SK-N-SH (cell line): ENCODE results near the gene METTL23. TPM values are rescaled to one million over a fixed set of nuclear protein-coding genes. Genes with fewer than 3 reads are reported as not detected.

Experiments
- CTCF ChIA-PET: fragments of 300-600, 350-600 bp; formaldehyde crosslinking; extraction: SDS; loops from one replicate; lab custom pipeline; 2021; lab: Yijun Ruan, JAX
- POLR2A ChIA-PET: fragments of 350-600 bp; sonication (Branson Sonifier 250); formaldehyde crosslinking; extraction: SDS; loops from one replicate; lab custom pipeline; 2020; ENCODE audit warnings: antibody characterized with exemption, inconsistent platforms; lab: Yijun Ruan, JAX
- DNase-seq: peaks from one replicate; pipeline ENCODE4 v3.0.0; 2012
- H2AFZ ChIP-seq: fragments of 200-600 bp; sonication (generic); 2 replicates; pipeline ENCODE4 v1.8.1; 2016; ENCODE audit warnings: antibody characterized with exemption, mild to moderate bottlenecking, low read depth
- H3F3A ChIP-seq: fragments of 200-600 bp; sonication (generic); replicated peaks from 2 replicates; pipeline ENCODE3; 2016; ENCODE audit warnings: antibody characterized with exemption, mild to moderate bottlenecking; ENCODE audit not compliant: insufficient read depth
- H3K27ac ChIP-seq, 2 experiments: fragments of 200-500 bp in 1 of 2; fragments of 200-600 bp in 1 of 2; sonication (Bioruptor generic) in 1 of 2; sonication (generic), shearing (Covaris generic) in 1 of 2; 2 replicates each; pipeline versions ENCODE4 v1.5.1 to v1.6.1; 2014 to 2016; ENCODE audit warnings: low read depth in 2 of 2, inconsistent platforms in 1 of 2, low read length in 1 of 2, mild to moderate bottlenecking in 1 of 2, mixed read lengths in 1 of 2
- H3K27me3 ChIP-seq: fragments of 200-600 bp; sonication (generic), shearing (Covaris generic); 2 replicates; pipeline ENCODE4 v1.6.1; 2016; ENCODE audit warnings: mixed run types; ENCODE audit not compliant: insufficient read depth
- H3K36me3 ChIP-seq, 2 experiments: fragments of 200-500 bp in 1 of 2; fragments of 200-600 bp in 1 of 2; sonication (Bioruptor generic) in 1 of 2; sonication (generic) in 1 of 2; replicated peaks in 1 of 2; 2 replicates each; pipeline versions ENCODE3 to v1.5.1; 2014 to 2016; ENCODE audit warnings: low read length in 1 of 2, mild to moderate bottlenecking in 1 of 2; ENCODE audit not compliant: insufficient read depth in 2 of 2, control insufficient read depth in 1 of 2
- H3K4me1 ChIP-seq, 2 experiments: fragments of 200-500 bp in 1 of 2; fragments of 200-600 bp in 1 of 2; sonication (Bioruptor generic) in 1 of 2; sonication (generic), shearing (Covaris generic) in 1 of 2; 2 replicates each; pipeline versions ENCODE4 v1.5.1 to v1.6.1; 2014 to 2016; ENCODE audit warnings: low read depth in 1 of 2, low read length in 1 of 2, mixed run types in 1 of 2; ENCODE audit not compliant: insufficient read depth in 2 of 2, control insufficient read depth in 1 of 2
- H3K4me2 ChIP-seq: fragments of 200-600 bp; sonication (generic), shearing (Covaris generic); 2 replicates; pipeline ENCODE4 v1.6.1; 2017; ENCODE audit warnings: mixed run types
- H3K4me3 ChIP-seq, 2 experiments: fragments of 200-500 bp in 1 of 2; fragments of 200-600 bp in 1 of 2; sonication (Bioruptor generic) in 1 of 2; sonication (generic), shearing (Covaris generic) in 1 of 2; 2 replicates each; pipeline versions ENCODE4 v1.5.1 to v1.8.1; 2014 to 2016; ENCODE audit warnings: low read depth in 2 of 2, inconsistent platforms in 1 of 2, low read length in 1 of 2, mild to moderate bottlenecking in 1 of 2, mixed read lengths in 1 of 2, moderate library complexity in 1 of 2
- H3K79me2 ChIP-seq: fragments of 200-600 bp; sonication (generic); 2 replicates; pipeline ENCODE4 v1.8.1; 2017; ENCODE audit warnings: mild to moderate bottlenecking; ENCODE audit not compliant: insufficient read depth
- H3K9ac ChIP-seq: fragments of 200-600 bp; sonication (generic); 2 replicates; pipeline ENCODE4 v1.6.1; 2017; ENCODE audit warnings: mixed run types
- H3K9me2 ChIP-seq: fragments of 200-600 bp; sonication (generic); 2 replicates; pipeline ENCODE4 v1.6.1; 2017; ENCODE audit warnings: mixed run types
- H3K9me3 ChIP-seq: fragments of 200-600 bp; sonication (generic); 2 replicates; pipeline ENCODE4 v1.6.1; 2017; ENCODE audit warnings: mixed run types, mild to moderate bottlenecking, moderate library complexity
- H4K20me1 ChIP-seq: fragments of 200-600 bp; sonication (generic); 2 replicates; pipeline ENCODE4 v1.6.1; 2017; ENCODE audit warnings: mild to moderate bottlenecking, mixed run types; ENCODE audit not compliant: insufficient read depth
- CHD2 ChIP-seq: fragments of 150-350 bp; IDR thresholded peaks from 2 replicates; pipeline ENCODE4 v1.6.1; 2018; ENCODE audit warnings: low read length; ENCODE audit not compliant: partially characterized antibody
- ELF1 ChIP-seq: IDR thresholded peaks from 2 replicates; pipeline ENCODE4 v1.4.0; 2012
- EP300 ChIP-seq, 2 experiments: IDR thresholded peaks; 2 replicates each; pipeline versions ENCODE4 v1.4.0 to v1.6.1; 2012; ENCODE audit warnings: borderline replicate concordance in 1 of 2, low read depth in 1 of 2, low read length in 1 of 2
- EZH2phosphoT487 ChIP-seq: fragments of 200-600 bp; sonication (generic); IDR thresholded peaks from 2 replicates; pipeline ENCODE4 v1.6.1; 2017; ENCODE audit warnings: low read depth, mixed run types, mild to moderate bottlenecking, antibody characterized with exemption, moderate library complexity, borderline replicate concordance
- FOSL2 ChIP-seq: IDR thresholded peaks from 2 replicates; pipeline ENCODE4 v1.4.0; 2012; ENCODE audit warnings: low read depth, mild to moderate bottlenecking, moderate library complexity, borderline replicate concordance
- GABPA ChIP-seq: IDR thresholded peaks from 2 replicates; pipeline ENCODE4 v1.4.0; 2012; ENCODE audit warnings: low read depth, mild to moderate bottlenecking
- JUND ChIP-seq: IDR thresholded peaks from 2 replicates; pipeline ENCODE4 v1.4.0; 2012
- MEF2A ChIP-seq: IDR thresholded peaks from 2 replicates; pipeline ENCODE4 v1.4.0; 2012; ENCODE audit warnings: low read depth, borderline replicate concordance
- MXI1 ChIP-seq: IDR thresholded peaks from 2 replicates; pipeline ENCODE4 v1.6.1; 2012; ENCODE audit warnings: mild to moderate bottlenecking, low read depth, low read length, improper control_type of control experiment
- NFIC ChIP-seq: IDR thresholded peaks from 2 replicates; pipeline ENCODE4 v1.4.0; 2012; ENCODE audit warnings: borderline replicate concordance
- REST ChIP-seq: IDR thresholded peaks from 2 replicates; pipeline ENCODE4 v1.6.1; 2012; ENCODE audit warnings: mild to moderate bottlenecking, low read depth, low read length, moderate library complexity
- SIN3A ChIP-seq: IDR thresholded peaks from 2 replicates; pipeline ENCODE4 v1.6.1; 2012; ENCODE audit warnings: low read depth, mild to moderate bottlenecking, low read length, moderate library complexity, borderline replicate concordance
- TAF1 ChIP-seq: IDR thresholded peaks from 2 replicates; pipeline ENCODE4 v1.6.1; 2012; ENCODE audit warnings: low read depth, mild to moderate bottlenecking, low read length, moderate library complexity, borderline replicate concordance
- USF2 ChIP-seq: fragments of 150-350 bp; IDR thresholded peaks from 2 replicates; pipeline ENCODE4 v1.6.1; 2017; ENCODE audit warnings: antibody characterized with exemption, low read length, low read depth, borderline replicate concordance
- YY1 ChIP-seq: IDR thresholded peaks from 2 replicates; pipeline ENCODE4 v1.4.0; 2012; ENCODE audit warnings: low read depth, mild to moderate bottlenecking
- WGBS: methylation state at CpG from one replicate; pipeline ENCODE4 v1.1.6; 2017; ENCODE audit warnings: low lambda C conversion rate; 5-methylcytosine and 5-hydroxymethylcytosine counted together
- polyA plus RNA-seq, 3 experiments: library from polyadenylated mRNA; depleted of rRNA; stranded (reverse); fragments of >200 nt; gene quantifications; 2 replicates each; pipeline ENCODE4 v1.2.3, GENCODE V29; 2012

Gene METTL23
- polyA plus RNA-seq, 1 of the 3 experiments (the other 2 are of a cell fraction), result 75.9 TPM

- DNase-seq, result no peak
- Histone ChIP-seq H3K27me3 (no peaks in the 10 kb centered on the region), H3K9me3 (no peaks in the 10 kb centered on the region), H3K4me3 (no peak overlapping the region), H4K20me1 (peaks cover 21% of the 10 kb centered on the region), H3K27ac (no peak overlapping the region; a peak in 1 of 4 replicates), H3K4me2 (no peak overlapping the region), H3K36me3 (peaks cover 72 to 74% of the 10 kb centered on the region in 2 experiments), H3F3A (peaks cover 41% of the 10 kb centered on the region), H3K79me2 (peaks cover 55% of the 10 kb centered on the region), H3K9me2 (no peaks in the 10 kb centered on the region), H3K9ac (no peak overlapping the region), H2AFZ (no peak overlapping the region), H3K4me1 (peaks cover 0 to 24% of the 10 kb centered on the region in 2 experiments; a peak in 3 of 4 replicates)
- ChIA-PET CTCF (interaction anchor here (1.0 to 14.3 kb wide), 8 partner anchors 7 to 348 kb away, joined by 3 to 255 read pairs (median 9); partner anchors contain the start of genes JMJD6 and METTL23), POLR2A (interaction anchor here (0.7 kb wide), 2 partner anchors 15 to 388 kb away, joined by 3 read pairs; no protein-coding TSS in a partner anchor)
- TF ChIP-seq MEF2A (no peak), TAF1 (no peak)
- 98% methylated on average over 16 of the region's 16 CpGs for WGBS
Observed at GRCh38 chr17:76718516-76718915, 8.1 kb upstream of the METTL23 start.

GRCh38 chr17:76720211-76720610, 6.4 kb upstream of the METTL23 start:
- CTCF ChIA-PET, result interaction anchor here (0.7 to 14.3 kb wide), 6 partner anchors 11 to 447 kb away, joined by 3 to 255 read pairs (median 4); no protein-coding TSS in a partner anchor
- H3F3A ChIP-seq, result peaks cover 37% of the 10 kb centered on the region
- POLR2A ChIA-PET, result interaction anchor here (2.0 kb wide), 1 partner anchor 18 kb away, joined by 4 read pairs; the partner anchor contains the start of gene MFSD11
- no peak overlapping the region for H3K4me2 ChIP-seq
- H3K27me3 ChIP-seq, result no peaks in the 10 kb centered on the region
- H3K9ac ChIP-seq, result no peak overlapping the region
- peaks cover 69 to 82% of the 10 kb centered on the region in 2 experiments for H3K36me3 ChIP-seq
- H2AFZ ChIP-seq, result no peak overlapping the region
- H3K79me2 ChIP-seq, result peaks cover 59% of the 10 kb centered on the region
- peaks cover 5 to 31% of the 10 kb centered on the region in 2 experiments; a peak in 3 of 4 replicates for H3K4me1 ChIP-seq
- H3K9me3 ChIP-seq, result no peaks in the 10 kb centered on the region
- TF ChIP-seq EZH2phosphoT487 (no peak), JUND (no peak), SIN3A (no peak), ELF1 (no peak), FOSL2 (no peak), CHD2 (no peak), TAF1 (no peak), USF2 (no peak), MXI1 (no peak), YY1 (no peak), NFIC (no peak), EP300 (IDR thresholded peaks at IDR 0.05; ENCODE audit: borderline replicate concordance in 1 of 2, low read depth in 1 of 2, low read length in 1 of 2) (no peak), REST (no peak), GABPA (no peak)
- TF ChIP-seq, all 33 proteins: peak for 0
- peaks cover 25% of the 10 kb centered on the region for H4K20me1 ChIP-seq
- 91% methylated on average over 9 of the region's 9 CpGs for WGBS
- no peak overlapping the region for H3K27ac ChIP-seq
- no peak for DNase-seq
- no peak overlapping the region for H3K4me3 ChIP-seq
- H3K9me2 ChIP-seq, result no peaks in the 10 kb centered on the region
